Mucosa of stomach (tissue), 1 donor: ENCODE results near the gene ALG3.
A peak's percentile ranks its signal among the peaks of the same experiment; 100 is the strongest.

Experiments
- H3K27me3 ChIP-seq: one replicate; pipeline ENCODE4 v1.7.0; 2013; ENCODE audit warnings: mild to moderate bottlenecking, low read length; ENCODE audit not compliant: control insufficient read depth, insufficient read depth
- H3K36me3 ChIP-seq: one replicate; pipeline ENCODE4 v1.7.0; 2013; ENCODE audit warnings: low read length; ENCODE audit not compliant: control insufficient read depth, insufficient read depth
- H3K4me1 ChIP-seq: one replicate; pipeline ENCODE4 v1.7.0; 2013; ENCODE audit warnings: mild to moderate bottlenecking, low read length; ENCODE audit not compliant: control insufficient read depth, insufficient read depth
- H3K4me3 ChIP-seq: one replicate; pipeline ENCODE4 v1.7.0; 2013; ENCODE audit warnings: low read length
- H3K9ac ChIP-seq: one replicate; pipeline ENCODE4 v1.7.0; 2013; ENCODE audit warnings: mild to moderate bottlenecking, low read length, moderate library complexity
- H3K9me3 ChIP-seq: one replicate; pipeline ENCODE4 v1.7.0; 2013; ENCODE audit warnings: mild to moderate bottlenecking, low read length, moderate library complexity; ENCODE audit not compliant: control insufficient read depth
- donor health status: Pancreatic carcinoma.

Gene ALG3

DNA sequence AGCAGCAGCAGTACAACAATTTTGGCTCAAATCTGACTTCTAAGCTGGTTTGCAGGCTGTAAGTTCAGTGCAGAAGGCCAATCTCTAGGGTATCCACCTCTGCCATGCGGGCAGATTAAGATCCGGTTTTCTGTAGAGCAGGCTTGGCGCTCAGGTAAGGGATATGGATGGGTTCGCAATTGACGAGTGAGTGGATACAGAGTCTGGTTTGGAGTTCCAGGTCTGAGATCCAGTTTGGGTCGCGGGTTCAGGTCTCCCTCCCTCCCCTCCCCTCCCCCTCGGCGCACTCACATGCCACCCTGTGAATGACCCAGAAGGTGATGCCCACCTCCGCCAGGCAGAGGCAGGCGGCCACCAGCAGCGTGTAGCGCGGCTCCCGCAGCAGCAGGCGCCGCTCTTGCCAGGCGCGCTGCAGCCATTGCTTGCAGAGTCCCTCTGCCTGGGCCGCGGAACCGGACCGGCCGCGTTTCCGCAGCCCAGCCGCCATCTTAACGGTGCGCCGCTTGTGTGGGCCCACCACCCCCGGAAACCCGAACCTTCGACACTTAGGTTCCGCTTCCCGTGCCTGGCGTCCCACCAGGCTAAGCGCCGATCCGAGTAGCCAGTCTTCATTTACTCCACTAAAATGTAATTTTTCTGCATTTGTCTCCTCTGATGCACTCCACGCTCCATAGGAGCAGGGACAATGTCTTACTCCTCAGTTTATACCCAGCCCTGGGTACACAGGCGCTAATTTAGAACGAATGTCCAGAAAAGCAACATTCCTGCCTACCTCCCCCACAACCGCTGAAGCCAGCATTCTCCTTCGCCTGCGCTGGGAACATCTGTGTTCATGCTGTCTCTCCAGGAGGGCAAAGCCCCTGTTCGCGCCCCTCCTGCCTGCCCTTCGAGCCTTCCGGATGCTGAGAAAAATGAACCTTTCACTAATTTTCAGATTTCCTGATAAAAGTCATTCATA, at the start of gene ALG3:
ALG3 (minus strand) TSS at position 509 of the 958 bp plus-strand sequence; CDS start at position 487, 22 bp downstream.
- Histone ChIP-seq H3K27me3 (no peaks in the 10 kb centered on the region), H3K4me1 (peaks cover 6% of the 10 kb centered on the region), H3K36me3 (peaks cover 6% of the 10 kb centered on the region), H3K9me3 (no peaks in the 10 kb centered on the region), H3K9ac (peak within 1 kb of the TSS; percentile 91), H3K4me3 (peak within 1 kb of the TSS; percentile 98)

DNA sequence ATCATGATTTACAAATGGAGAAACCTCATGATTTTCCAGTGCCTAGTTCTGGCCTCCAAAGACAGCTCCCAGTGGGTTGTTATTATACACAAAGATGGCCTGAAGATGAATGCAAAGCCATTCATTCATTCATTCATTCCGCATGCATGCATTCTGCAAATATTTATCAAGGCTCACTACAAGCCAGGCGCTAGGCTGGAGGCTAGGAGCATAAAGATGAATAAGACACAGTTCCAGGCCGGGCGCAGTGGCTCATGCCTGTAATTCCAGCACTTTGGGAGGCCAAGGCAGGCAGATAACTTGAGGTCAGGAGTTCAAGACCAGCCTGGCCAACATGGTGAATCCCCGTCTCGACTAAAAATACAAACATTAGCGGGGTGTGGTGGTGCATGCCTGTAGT, 47.9 kb upstream of the ALG3 start:
- Histone ChIP-seq H3K27me3 (peaks cover 6% of the 10 kb centered on the region), H3K9ac (no peak overlapping the region), H3K36me3 (peaks cover under 1% of the 10 kb centered on the region), H3K4me1 (peaks cover 7% of the 10 kb centered on the region), H3K4me3 (no peak overlapping the region), H3K9me3 (no peaks in the 10 kb centered on the region)

GRCh38 chr3:184295771-184296170, 47.0 kb upstream of the ALG3 start:
- Histone ChIP-seq H3K9me3 (no peaks in the 10 kb centered on the region), H3K9ac (no peak overlapping the region), H3K27me3 (peaks cover 6% of the 10 kb centered on the region), H3K4me3 (no peak overlapping the region), H3K36me3 (no peaks in the 10 kb centered on the region), H3K4me1 (peaks cover 7% of the 10 kb centered on the region)

DNA sequence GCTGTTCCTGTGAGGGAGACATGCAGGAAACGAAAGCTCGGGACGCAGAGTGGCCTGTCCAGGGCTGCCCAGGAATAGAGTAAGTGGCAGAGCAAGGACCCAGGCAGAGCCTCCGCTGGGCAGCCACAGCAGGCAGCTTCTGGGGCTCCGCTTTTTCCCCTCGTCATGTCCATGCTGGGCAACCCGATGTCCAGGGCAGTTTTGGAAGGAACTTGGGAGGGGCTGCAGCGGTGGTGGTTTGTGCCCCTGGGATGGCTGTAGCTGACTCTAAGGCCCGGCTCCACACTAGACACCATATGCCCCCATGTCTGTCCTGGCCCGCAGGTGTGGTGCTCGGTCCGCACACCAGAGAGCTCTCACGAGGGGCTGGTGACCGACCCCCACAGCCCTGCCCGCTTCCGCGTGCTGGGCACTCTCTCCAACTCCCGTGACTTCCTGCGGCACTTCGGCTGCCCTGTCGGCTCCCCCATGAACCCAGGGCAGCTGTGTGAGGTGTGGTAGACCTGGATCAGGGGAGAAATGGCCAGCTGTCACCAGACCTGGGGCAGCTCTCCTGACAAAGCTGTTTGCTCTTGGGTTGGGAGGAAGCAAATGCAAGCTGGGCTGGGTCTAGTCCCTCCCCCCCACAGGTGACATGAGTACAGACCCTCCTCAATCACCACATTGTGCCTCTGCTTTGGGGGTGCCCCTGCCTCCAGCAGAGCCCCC, 43.1 kb upstream of the ALG3 start:
- no peak overlapping the region for H3K9ac ChIP-seq
- peaks cover 6% of the 10 kb centered on the region for H3K27me3 ChIP-seq
- H3K36me3 ChIP-seq: no peaks in the 10 kb centered on the region
- no peak overlapping the region for H3K4me3 ChIP-seq
- H3K4me1 ChIP-seq: no peaks in the 10 kb centered on the region
- no peaks in the 10 kb centered on the region for H3K9me3 ChIP-seq

- H3K36me3 ChIP-seq: no peaks in the 10 kb centered on the region
- no peak overlapping the region for H3K4me3 ChIP-seq
- H3K27me3 ChIP-seq: peaks cover 6% of the 10 kb centered on the region
- H3K9me3 ChIP-seq: no peaks in the 10 kb centered on the region
- no peaks in the 10 kb centered on the region for H3K4me1 ChIP-seq
- no peak overlapping the region for H3K9ac ChIP-seq
Measured at GRCh38 chr3:184291044-184291737, 42.4 kb upstream of the ALG3 start.

DNA sequence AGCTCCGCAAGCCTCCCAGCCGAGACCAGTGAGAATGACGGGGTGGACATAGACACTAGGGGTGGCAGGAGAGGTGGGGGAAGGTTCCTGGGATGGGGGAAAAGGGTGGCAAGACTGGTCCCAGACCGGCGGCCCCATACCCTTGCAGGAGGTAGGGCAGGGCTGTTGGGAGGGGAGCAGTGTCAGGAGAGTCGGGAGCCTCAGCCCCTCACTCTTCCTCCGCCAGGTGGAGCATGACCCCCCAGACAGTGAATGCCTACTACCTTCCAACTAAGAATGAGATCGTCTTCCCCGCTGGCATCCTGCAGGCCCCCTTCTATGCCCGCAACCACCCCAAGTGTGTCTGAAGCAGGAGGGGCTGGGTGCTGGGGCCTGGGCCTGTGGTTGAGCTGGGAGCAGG, 41.6 kb upstream of the ALG3 start:
- no peaks in the 10 kb centered on the region for H3K4me1 ChIP-seq
- H3K27me3 ChIP-seq: peaks cover 6% of the 10 kb centered on the region
- H3K9me3 ChIP-seq: no peaks in the 10 kb centered on the region
- H3K4me3 ChIP-seq: no peak overlapping the region
- no peaks in the 10 kb centered on the region for H3K36me3 ChIP-seq
- no peak overlapping the region for H3K9ac ChIP-seq

- H3K4me1 ChIP-seq: no peaks in the 10 kb centered on the region
- no peak overlapping the region for H3K4me3 ChIP-seq
- no peaks in the 10 kb centered on the region for H3K36me3 ChIP-seq
- H3K9me3 ChIP-seq: no peaks in the 10 kb centered on the region
- H3K27me3 ChIP-seq: peaks cover 6% of the 10 kb centered on the region
- H3K9ac ChIP-seq: no peak overlapping the region
Measured at GRCh38 chr3:184289426-184289938, 40.7 kb upstream of the ALG3 start.

DNA sequence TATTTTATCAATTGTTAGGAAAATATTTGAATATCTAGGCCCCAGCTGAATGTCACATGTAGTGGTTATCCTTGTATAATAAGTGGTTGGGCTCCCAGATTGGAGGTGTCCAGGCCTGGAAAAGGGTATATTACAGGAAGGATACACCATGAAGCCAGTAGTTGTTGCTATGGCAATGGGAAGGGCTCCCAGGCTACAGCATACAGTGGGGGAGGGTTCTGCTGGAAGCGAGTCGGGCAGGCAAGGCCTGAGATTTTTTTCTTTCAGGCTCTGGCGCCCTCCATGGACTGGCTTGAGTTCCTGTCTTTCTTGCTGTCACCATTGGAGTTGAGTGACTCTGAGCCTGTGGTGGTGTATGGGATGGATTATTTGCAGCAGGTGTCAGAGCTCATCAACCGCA, 35.9 kb upstream of the ALG3 start:
- H3K27me3 ChIP-seq: no peaks in the 10 kb centered on the region
- H3K36me3 ChIP-seq: no peaks in the 10 kb centered on the region
- H3K4me1 ChIP-seq: no peaks in the 10 kb centered on the region
- no peak overlapping the region for H3K4me3 ChIP-seq
- no peaks in the 10 kb centered on the region for H3K9me3 ChIP-seq
- H3K9ac ChIP-seq: no peak overlapping the region

GRCh38 chr3:184283681-184284080, 34.9 kb upstream of the ALG3 start:
- Histone ChIP-seq H3K9me3 (no peaks in the 10 kb centered on the region), H3K36me3 (no peaks in the 10 kb centered on the region), H3K4me3 (no peak overlapping the region), H3K9ac (no peak overlapping the region), H3K4me1 (no peaks in the 10 kb centered on the region), H3K27me3 (no peaks in the 10 kb centered on the region)

- H3K9me3 ChIP-seq: no peaks in the 10 kb centered on the region
- no peaks in the 10 kb centered on the region for H3K36me3 ChIP-seq
- H3K9ac ChIP-seq: no peak overlapping the region
- no peaks in the 10 kb centered on the region for H3K27me3 ChIP-seq
- no peak overlapping the region for H3K4me3 ChIP-seq
- H3K4me1 ChIP-seq: no peaks in the 10 kb centered on the region
Measured at GRCh38 chr3:184282941-184283340, 34.2 kb upstream of the ALG3 start.

GRCh38 chr3:184277366-184277765, 28.6 kb upstream of the ALG3 start:
- Histone ChIP-seq H3K4me3 (no peak overlapping the region), H3K27me3 (peaks cover 31% of the 10 kb centered on the region), H3K9ac (no peak overlapping the region), H3K9me3 (no peaks in the 10 kb centered on the region), H3K4me1 (no peaks in the 10 kb centered on the region), H3K36me3 (no peaks in the 10 kb centered on the region)
